ENCODE results near the gene ADNP2. TPM values are rescaled to one million over a fixed set of nuclear protein-coding genes. Genes with fewer than 3 reads are reported as not detected.
A peak's percentile ranks its signal among the peaks of the same experiment; 100 is the strongest.

Gene ADNP2
- total and polyA plus RNA-seq, 2 donors from 2014 or later, result 6.0 to 21.1 TPM

DNA sequence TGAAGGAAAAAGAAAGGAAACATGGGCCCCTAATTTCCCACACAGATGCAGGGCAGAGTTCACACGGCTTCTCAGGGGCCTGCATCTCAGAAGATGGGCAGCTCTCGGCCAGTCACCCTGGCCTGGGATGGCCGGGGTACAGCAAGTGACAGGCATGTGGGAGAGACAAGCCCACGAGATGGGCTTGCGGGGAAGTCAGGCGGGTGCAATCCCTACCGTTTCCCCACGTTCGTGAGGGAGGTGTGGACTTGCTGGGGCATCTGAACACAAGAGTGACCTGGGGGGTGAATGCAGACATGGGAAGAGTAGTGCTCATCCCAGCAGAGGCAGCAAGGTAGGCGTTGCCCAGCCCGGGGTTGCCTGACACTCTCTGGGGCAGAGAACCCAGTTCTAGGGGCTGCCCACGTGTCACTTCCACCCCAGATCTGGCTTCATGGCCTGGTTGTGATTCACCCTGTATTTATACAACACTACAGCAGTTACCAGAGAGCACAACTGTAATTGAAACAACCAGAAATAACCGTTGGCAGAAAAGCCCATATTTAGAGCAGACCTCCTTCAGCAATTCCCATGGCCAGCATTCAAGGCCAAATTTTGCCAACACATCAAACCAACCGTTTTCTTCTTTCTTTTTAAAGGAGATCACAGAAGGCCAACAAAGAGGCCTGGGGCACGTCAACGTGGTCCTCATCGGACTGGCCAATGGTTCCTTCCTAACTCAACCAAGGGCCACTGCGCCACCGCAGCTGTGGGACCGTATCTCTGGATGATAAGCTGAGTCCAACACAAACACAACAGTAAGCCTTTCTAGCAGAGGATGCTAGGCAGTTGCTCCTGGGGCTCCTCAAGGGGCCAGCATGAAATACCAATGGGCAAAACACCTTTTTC is 79.8 kb downstream of the ADNP2 start:
- intact Hi-C loops (cut with DNase I), result no loop called here
- H3K27ac ChIP-seq (ENCODE audit: low read depth in 2 of 2, low read length in 2 of 2), result no peak overlapping the region
- no peaks in the 10 kb centered on the region for H3K4me1 ChIP-seq (ENCODE audit: control insufficient read depth in 2 of 3, insufficient read depth in 2 of 3, low read depth in 1 of 3, low read length in 3 of 3)
- H3K9ac ChIP-seq (ENCODE audit: low read length in 3 of 3), result no peak overlapping the region
- no peaks in the 10 kb centered on the region for H3K27me3 ChIP-seq (ENCODE audit: control insufficient read depth, insufficient read depth, low read length)
- TF ChIP-seq, protein P1, sequence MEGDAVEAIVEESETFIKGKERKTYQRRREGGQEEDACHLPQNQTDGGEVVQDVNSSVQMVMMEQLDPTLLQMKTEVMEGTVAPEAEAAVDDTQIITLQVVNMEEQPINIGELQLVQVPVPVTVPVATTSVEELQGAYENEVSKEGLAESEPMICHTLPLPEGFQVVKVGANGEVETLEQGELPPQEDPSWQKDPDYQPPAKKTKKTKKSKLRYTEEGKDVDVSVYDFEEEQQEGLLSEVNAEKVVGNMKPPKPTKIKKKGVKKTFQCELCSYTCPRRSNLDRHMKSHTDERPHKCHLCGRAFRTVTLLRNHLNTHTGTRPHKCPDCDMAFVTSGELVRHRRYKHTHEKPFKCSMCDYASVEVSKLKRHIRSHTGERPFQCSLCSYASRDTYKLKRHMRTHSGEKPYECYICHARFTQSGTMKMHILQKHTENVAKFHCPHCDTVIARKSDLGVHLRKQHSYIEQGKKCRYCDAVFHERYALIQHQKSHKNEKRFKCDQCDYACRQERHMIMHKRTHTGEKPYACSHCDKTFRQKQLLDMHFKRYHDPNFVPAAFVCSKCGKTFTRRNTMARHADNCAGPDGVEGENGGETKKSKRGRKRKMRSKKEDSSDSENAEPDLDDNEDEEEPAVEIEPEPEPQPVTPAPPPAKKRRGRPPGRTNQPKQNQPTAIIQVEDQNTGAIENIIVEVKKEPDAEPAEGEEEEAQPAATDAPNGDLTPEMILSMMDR (IDR thresholded peaks at IDR 0.05; ENCODE audit: borderline replicate concordance, extremely low read depth, insufficient read depth), result no peak
- no peak for DNase-seq
- H3K4me3 ChIP-seq (ENCODE audit: low read length in 3 of 3), result no peak overlapping the region
- no peaks in the 10 kb centered on the region for H3K36me3 ChIP-seq (ENCODE audit: control insufficient read depth in 2 of 3, insufficient read depth in 3 of 3, low read length in 3 of 3)
- no peaks in the 10 kb centered on the region for H3K9me3 ChIP-seq (ENCODE audit: control insufficient read depth in 2 of 3, insufficient read depth in 1 of 3, low read length in 3 of 3)
- no peak for FAIRE-seq

DNA sequence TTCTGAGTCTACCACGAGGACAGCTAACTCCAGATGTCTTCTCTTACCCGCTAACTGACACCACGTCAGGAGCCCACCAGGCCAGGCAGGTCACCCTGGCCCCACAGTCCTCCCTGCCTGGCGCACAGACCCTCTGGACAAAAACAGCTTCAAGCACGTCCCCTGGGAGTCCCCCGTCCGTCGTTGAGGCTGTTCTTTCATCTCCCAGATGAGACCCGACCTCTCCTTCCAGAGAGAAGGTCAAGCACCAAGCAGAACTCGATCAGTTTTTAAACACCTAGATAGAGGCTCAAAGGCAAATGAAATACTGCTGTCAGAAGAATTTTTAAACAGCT is 80.4 kb downstream of the ADNP2 start:
- TF ChIP-seq, protein P1 (IDR thresholded peaks at IDR 0.05; ENCODE audit: borderline replicate concordance, extremely low read depth, insufficient read depth), result no peak

More for the DNA sequence above, 80.4 kb downstream of the ADNP2 start:
- H3K27me3 ChIP-seq (ENCODE audit: control insufficient read depth, insufficient read depth, low read length), result no peaks in the 10 kb centered on the region
- DNase-seq (peak in 1 of 5 donors; percentile 7), FAIRE-seq (no peak)
- H3K4me1 ChIP-seq (ENCODE audit: control insufficient read depth in 2 of 3, insufficient read depth in 2 of 3, low read depth in 1 of 3, low read length in 3 of 3), result no peaks in the 10 kb centered on the region
- no peak overlapping the region for H3K27ac ChIP-seq (ENCODE audit: low read depth in 2 of 2, low read length in 2 of 2)
- intact Hi-C loops (cut with DNase I), result no loop called here
- no peak overlapping the region for H3K9ac ChIP-seq (ENCODE audit: low read length in 3 of 3)
- no peaks in the 10 kb centered on the region for H3K36me3 ChIP-seq (ENCODE audit: control insufficient read depth in 2 of 3, insufficient read depth in 3 of 3, low read length in 3 of 3)
- H3K4me3 ChIP-seq (ENCODE audit: low read length in 3 of 3), result no peak overlapping the region
- no peaks in the 10 kb centered on the region for H3K9me3 ChIP-seq (ENCODE audit: control insufficient read depth in 2 of 3, insufficient read depth in 1 of 3, low read length in 3 of 3)

Other genes starting within 250 kb of the ADNP2 start
- 45.5 TPM for gene SLC66A2, start 157.6 kb upstream of the ADNP2 start, total RNA-seq
- gene SLC66A2, start 157.6 kb upstream of the ADNP2 start, polyA plus RNA-seq (ENCODE audit: insufficient read depth, low read depth, low replicate concordance), result 41.9 TPM
- 26.0 TPM for gene HSBP1L1, start 144.6 kb upstream of the ADNP2 start, total RNA-seq
- gene HSBP1L1, start 144.6 kb upstream of the ADNP2 start, polyA plus RNA-seq (ENCODE audit: insufficient read depth, low read depth, low replicate concordance), result 43.6 TPM
- gene TXNL4A, start 120.7 kb upstream of the ADNP2 start, total RNA-seq, result 76.7 TPM
- gene TXNL4A, start 120.7 kb upstream of the ADNP2 start, polyA plus RNA-seq (ENCODE audit: insufficient read depth, low read depth, low replicate concordance), result 178 TPM
- gene RBFA, start 74.8 kb upstream of the ADNP2 start, total RNA-seq, result 21.4 TPM
- gene RBFA, start 74.8 kb upstream of the ADNP2 start, polyA plus RNA-seq (ENCODE audit: insufficient read depth, low read depth, low replicate concordance), result 17.7 TPM
- 1.9 TPM for gene PARD6G, start 138.3 kb downstream of the ADNP2 start, total RNA-seq
- 10.7 TPM for gene PARD6G, start 138.3 kb downstream of the ADNP2 start, polyA plus RNA-seq (ENCODE audit: insufficient read depth, low read depth, low replicate concordance)